GM12878 (cell line): ENCODE results near the gene AJUBA.

Experiments
- CEBPB ChIP-seq, 2 experiments: fragments of 150-350 bp in 1 of 2; IDR thresholded peaks; 2 replicates each; pipeline ENCODE4 v1.6.1; 2012 to 2014; ENCODE audit warnings: low read depth in 2 of 2, low read length in 2 of 2, borderline replicate concordance in 1 of 2, inconsistent platforms in 1 of 2
- CHD2 ChIP-seq: IDR thresholded peaks from 2 replicates; pipeline ENCODE4 v1.6.1; 2011; ENCODE audit warnings: low read depth, low read length, improper control_type of control experiment, borderline replicate concordance
- POLR2AphosphoS5 ChIP-seq: IDR thresholded peaks from 2 replicates; pipeline ENCODE4 v1.6.1; 2011; ENCODE audit warnings: mild to moderate bottlenecking, low read length, inconsistent platforms

DNA sequence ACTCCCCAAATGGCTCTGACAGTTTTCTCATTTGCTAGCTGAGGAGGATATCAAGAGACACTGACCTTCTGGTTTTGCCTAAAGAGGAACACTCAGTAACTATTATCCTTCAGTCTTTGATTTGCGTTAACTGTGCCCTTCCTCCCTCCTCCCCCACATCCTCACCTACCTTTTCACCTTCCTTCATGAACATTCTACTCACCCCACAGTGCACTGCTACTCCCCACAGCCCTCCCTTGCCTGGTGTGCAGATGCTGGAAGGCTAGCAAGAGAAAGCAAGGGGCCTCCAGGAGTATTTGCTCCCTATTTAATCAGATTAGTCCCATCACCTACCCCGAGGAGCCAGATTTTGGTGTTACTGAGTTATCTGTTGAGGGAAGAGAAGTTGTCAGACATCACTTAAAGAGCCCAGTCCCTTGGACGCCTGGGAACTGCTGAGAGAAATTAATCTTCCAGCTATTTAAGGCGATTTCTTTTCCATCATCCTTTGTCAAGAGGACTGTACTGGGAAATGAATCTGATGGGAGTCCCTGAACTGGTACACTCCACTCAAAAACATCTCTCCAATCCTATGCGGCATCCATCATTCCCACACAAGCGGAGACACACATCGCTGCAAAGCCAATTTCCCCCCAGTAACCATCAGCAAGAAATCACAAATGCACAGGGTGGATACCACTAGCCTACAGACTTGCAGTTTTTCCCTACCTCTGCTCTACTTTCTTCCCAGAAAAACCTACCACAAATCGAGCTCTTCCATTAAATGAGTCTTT is 40.9 kb upstream of the AJUBA start:
- TF ChIP-seq CEBPB (IDR thresholded peaks at IDR 0.05; ENCODE audit: borderline replicate concordance in 1 of 2, low read depth in 2 of 2, low read length in 2 of 2) (no peak), POLR2AphosphoS5 (no peak), CHD2 (no peak)
